Smooth muscle cell of the coronary artery (primary cell): ENCODE measurements around the gene HTR2A. TPM values are rescaled to one million over a fixed set of nuclear protein-coding genes. Genes with fewer than 3 reads are reported as not detected.

ENCODE experiments used
- total RNA-seq: library from RNA; depleted of rRNA; stranded (reverse); fragments of >200 nt; gene quantifications from 2 replicates; pipeline ENCODE4 v1.2.3, GENCODE V29; 2014; ENCODE audit warnings: low replicate concordance

HTR2A gene
- 7.5 and 10.8 TPM in 2 replicates for total RNA-seq

DNA sequence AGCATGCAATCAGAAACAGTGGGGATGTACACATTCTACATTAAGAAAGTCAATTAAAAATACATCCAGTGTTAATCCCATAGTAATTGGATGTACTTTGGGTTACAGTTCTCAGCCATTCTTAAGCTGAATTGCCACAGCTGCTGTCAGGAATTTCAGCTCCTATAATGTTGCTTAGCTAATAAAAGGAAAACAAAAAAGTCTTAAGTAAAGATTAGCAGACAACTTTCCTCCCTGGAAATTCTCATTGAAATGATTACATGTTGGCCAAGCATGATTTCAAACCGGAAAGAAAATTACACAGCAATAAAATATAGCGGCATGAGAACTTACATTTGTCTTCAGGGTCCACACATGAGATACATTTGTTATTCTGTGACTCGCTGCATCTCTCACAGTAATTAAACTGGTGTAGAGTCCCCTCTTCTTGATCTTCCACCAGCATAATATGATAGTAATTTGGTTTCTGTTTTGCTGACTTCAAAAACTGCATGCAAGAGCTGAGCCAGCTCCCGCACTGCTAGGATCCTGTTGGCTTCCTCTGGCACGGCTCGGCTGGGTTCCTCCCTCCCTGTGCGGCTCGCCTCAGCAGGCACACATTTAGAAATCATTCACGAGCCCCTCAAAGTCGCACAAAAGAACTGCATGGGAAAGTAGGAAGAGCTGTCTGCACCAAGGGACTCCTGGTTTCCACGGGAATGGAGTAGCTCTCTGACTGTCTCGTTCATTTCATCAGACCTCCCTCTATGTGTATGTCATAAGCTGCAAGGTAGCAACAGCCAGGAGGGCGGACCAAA lies at the start of gene HTR2A:
TSS of gene HTR2A (minus strand) at position 713 of the 797 bp plus-strand sequence. CDS start 1,147 bp downstream, outside the sequence.

DNA sequence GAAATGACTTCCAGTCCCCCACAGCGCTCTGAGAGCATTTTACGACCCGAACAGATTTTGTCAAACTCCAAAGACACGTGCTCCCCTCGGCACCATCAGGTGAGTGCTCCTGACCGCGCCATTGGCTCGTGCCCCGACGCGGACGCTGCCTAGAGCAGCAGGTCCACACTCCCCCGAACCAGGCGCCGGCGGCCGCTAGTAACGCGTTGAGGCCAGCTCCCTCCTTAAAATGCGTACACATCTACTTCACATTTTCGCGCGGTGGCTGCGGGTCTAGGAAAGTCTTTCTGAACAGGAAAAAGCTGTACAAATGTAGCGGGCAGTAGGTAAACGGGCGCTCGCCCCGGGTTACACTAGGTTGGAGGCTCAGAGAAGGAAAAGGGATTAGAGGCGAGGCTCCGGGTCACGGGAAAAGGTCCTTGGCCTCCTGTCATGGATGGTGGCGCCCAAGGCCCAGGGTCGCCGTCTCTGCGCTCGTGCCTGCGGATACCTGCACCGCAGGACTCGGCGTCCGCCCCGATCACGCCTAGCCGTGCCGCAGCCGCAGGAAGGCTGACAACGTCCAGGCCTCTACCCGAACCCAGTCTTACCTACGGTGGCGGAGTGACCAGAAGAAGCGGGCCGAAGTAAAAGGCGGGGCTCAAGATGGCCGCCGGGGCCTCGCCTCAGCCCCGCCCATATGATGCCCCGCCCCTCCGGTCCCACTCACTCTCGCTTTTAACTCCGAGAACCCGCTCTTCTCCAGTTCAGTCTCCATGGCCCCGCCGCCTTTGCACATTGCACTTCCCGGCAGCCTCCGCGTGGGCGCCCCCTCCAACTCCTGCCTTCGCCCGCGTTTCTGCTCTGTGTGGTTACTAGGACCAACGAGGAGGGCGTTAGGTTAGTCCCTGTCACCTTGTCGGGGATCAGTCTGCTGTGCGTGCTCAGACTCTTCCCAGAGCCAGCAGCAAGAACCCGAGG lies 100.1 kb downstream of the HTR2A start, which contains the start of gene ESD:
TSS of gene ESD (minus strand) at position 647 of the 960 bp plus-strand sequence. CDS start 5,748 bp downstream, outside the sequence.

Other genes starting within 250 kb of the HTR2A start
- 48.2 and 80.1 TPM in 2 replicates for gene ESD, start 99.9 kb downstream of the HTR2A start, total RNA-seq